ENCODE results near the gene PPP2R2D. TPM values are rescaled to one million over a fixed set of nuclear protein-coding genes. Genes with fewer than 3 reads are reported as not detected.

Gene PPP2R2D
- total RNA-seq, 1 donor from 2014 or later: 34.0 TPM

- H3K27ac Mint-ChIP-seq: no peak overlapping the region
- H3K27me3 Mint-ChIP-seq (ENCODE audit: low read depth): no peaks in the 10 kb centered on the region
- H3K4me3 Mint-ChIP-seq: no peak overlapping the region
- no peak for DNase-seq (ENCODE audit: low spot score in 2 of 2, unreplicated experiment in 2 of 2)
- peaks cover 15% of the 10 kb centered on the region for H3K36me3 Mint-ChIP-seq
- H3K4me1 Mint-ChIP-seq: no peaks in the 10 kb centered on the region
- H3K9me3 Mint-ChIP-seq: no peaks in the 10 kb centered on the region
- TF ChIP-seq, protein P1, sequence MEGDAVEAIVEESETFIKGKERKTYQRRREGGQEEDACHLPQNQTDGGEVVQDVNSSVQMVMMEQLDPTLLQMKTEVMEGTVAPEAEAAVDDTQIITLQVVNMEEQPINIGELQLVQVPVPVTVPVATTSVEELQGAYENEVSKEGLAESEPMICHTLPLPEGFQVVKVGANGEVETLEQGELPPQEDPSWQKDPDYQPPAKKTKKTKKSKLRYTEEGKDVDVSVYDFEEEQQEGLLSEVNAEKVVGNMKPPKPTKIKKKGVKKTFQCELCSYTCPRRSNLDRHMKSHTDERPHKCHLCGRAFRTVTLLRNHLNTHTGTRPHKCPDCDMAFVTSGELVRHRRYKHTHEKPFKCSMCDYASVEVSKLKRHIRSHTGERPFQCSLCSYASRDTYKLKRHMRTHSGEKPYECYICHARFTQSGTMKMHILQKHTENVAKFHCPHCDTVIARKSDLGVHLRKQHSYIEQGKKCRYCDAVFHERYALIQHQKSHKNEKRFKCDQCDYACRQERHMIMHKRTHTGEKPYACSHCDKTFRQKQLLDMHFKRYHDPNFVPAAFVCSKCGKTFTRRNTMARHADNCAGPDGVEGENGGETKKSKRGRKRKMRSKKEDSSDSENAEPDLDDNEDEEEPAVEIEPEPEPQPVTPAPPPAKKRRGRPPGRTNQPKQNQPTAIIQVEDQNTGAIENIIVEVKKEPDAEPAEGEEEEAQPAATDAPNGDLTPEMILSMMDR (IDR thresholded peaks at IDR 0.05; ENCODE audit: unreplicated experiment): no peak
Observed at GRCh38 chr10:131963350-131963749, 62.5 kb downstream of the PPP2R2D start.

DNA sequence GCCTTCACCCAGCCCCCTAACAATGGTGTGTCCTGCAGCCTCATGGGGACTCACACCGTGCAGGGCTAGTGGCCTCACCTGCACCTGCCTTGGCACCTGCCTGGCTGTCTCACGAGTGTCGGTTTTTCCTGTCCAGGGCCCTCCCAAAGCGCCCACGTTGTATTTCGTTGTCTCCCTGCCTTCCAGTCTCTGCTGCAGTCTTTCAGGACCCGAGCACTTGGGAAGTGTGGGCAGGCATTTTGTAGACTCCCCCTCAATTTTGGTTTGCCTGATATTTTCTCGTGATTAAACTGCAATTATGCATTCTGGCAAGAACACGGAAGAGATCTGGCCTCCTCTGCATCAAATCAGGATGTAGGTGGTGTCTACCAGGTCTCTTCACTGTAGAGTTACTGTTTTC, 63.0 kb downstream of the PPP2R2D start:
- H3K36me3 Mint-ChIP-seq: peaks cover 15% of the 10 kb centered on the region
- TF ChIP-seq, protein P1 (IDR thresholded peaks at IDR 0.05; ENCODE audit: unreplicated experiment): no peak
- no peak overlapping the region for H3K4me3 Mint-ChIP-seq

GRCh38 chr10:131964298-131964697, 63.5 kb downstream of the PPP2R2D start:
- no peaks in the 10 kb centered on the region for H3K9me3 Mint-ChIP-seq
- no peak overlapping the region for H3K4me3 Mint-ChIP-seq
- H3K27me3 Mint-ChIP-seq (ENCODE audit: low read depth): no peaks in the 10 kb centered on the region
- TF ChIP-seq, protein P1 (IDR thresholded peaks at IDR 0.05; ENCODE audit: unreplicated experiment): no peak
- H3K4me1 Mint-ChIP-seq: no peaks in the 10 kb centered on the region
- DNase-seq (ENCODE audit: low spot score in 2 of 2, unreplicated experiment in 2 of 2): no peak
- no peak overlapping the region for H3K27ac Mint-ChIP-seq
- peaks cover 19% of the 10 kb centered on the region for H3K36me3 Mint-ChIP-seq

More for the DNA sequence above, 63.0 kb downstream of the PPP2R2D start:
- H3K9me3 Mint-ChIP-seq: no peaks in the 10 kb centered on the region
- H3K27me3 Mint-ChIP-seq (ENCODE audit: low read depth): no peaks in the 10 kb centered on the region
- DNase-seq (ENCODE audit: low spot score in 2 of 2, unreplicated experiment in 2 of 2): no peak
- no peaks in the 10 kb centered on the region for H3K4me1 Mint-ChIP-seq
- no peak overlapping the region for H3K27ac Mint-ChIP-seq

- H3K4me1 Mint-ChIP-seq: peaks cover 6% of the 10 kb centered on the region
- no peak overlapping the region for H3K4me3 Mint-ChIP-seq
- TF ChIP-seq, protein P1 (IDR thresholded peaks at IDR 0.05; ENCODE audit: unreplicated experiment): no peak
- no peaks in the 10 kb centered on the region for H3K27me3 Mint-ChIP-seq (ENCODE audit: low read depth)
- H3K36me3 Mint-ChIP-seq: peaks cover 39% of the 10 kb centered on the region
- H3K9me3 Mint-ChIP-seq: no peaks in the 10 kb centered on the region
- DNase-seq (ENCODE audit: low spot score in 2 of 2, unreplicated experiment in 2 of 2): no peak
- no peak overlapping the region for H3K27ac Mint-ChIP-seq
Observed at GRCh38 chr10:131968949-131969348, 68.1 kb downstream of the PPP2R2D start.

DNA sequence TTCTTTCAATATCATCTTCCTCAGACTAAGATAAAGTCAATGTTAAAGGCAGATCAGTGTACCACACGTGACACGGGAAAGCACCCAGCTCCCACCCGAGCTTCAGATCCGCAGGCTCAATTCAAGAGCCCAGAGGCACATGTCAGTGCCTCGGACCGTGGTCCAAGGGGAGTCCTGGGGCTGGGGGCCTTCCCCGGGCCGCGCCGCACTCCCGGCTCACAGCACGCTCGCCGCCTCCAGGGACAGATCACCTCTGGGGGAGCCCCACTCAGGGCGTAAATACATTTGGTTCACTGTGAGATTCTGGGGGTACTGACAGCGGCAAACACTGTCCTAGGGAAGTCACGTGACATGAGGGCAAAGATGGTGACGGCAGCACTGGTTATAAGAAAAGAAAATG, 70.1 kb downstream of the PPP2R2D start:
- H3K27ac Mint-ChIP-seq: no peak overlapping the region
- H3K27me3 Mint-ChIP-seq (ENCODE audit: low read depth): no peaks in the 10 kb centered on the region
- no peak for DNase-seq (ENCODE audit: low spot score in 2 of 2, unreplicated experiment in 2 of 2)
- H3K36me3 Mint-ChIP-seq: peaks cover 38% of the 10 kb centered on the region
- TF ChIP-seq, protein P1 (IDR thresholded peaks at IDR 0.05; ENCODE audit: unreplicated experiment): no peak
- peaks cover 7% of the 10 kb centered on the region for H3K4me1 Mint-ChIP-seq
- no peak overlapping the region for H3K4me3 Mint-ChIP-seq
- no peaks in the 10 kb centered on the region for H3K9me3 Mint-ChIP-seq

GRCh38 chr10:131971591-131971990, 70.8 kb downstream of the PPP2R2D start:
- peaks cover 7% of the 10 kb centered on the region for H3K4me1 Mint-ChIP-seq
- no peaks in the 10 kb centered on the region for H3K27me3 Mint-ChIP-seq (ENCODE audit: low read depth)
- no peak for DNase-seq (ENCODE audit: low spot score in 2 of 2, unreplicated experiment in 2 of 2)
- H3K4me3 Mint-ChIP-seq: no peak overlapping the region
- H3K36me3 Mint-ChIP-seq: peaks cover 37% of the 10 kb centered on the region
- TF ChIP-seq, protein P1 (IDR thresholded peaks at IDR 0.05; ENCODE audit: unreplicated experiment): no peak
- no peak overlapping the region for H3K27ac Mint-ChIP-seq
- H3K9me3 Mint-ChIP-seq: no peaks in the 10 kb centered on the region
